OCI-LY7 (cell line): Measurements from ENCODE around the gene PHF23. TPM values are rescaled to one million over a fixed set of nuclear protein-coding genes. Genes with fewer than 3 reads are reported as not detected.

Source experiments
- BruUV-seq: library from RNA; stranded (reverse); fragments of 400-500 nt; replicated peaks from 2 replicates; lab custom pipeline; 2021; lab: Mats Ljungman, UMichigan
- CTCF ChIA-PET: fragments of 300-600 bp; sonication (Branson Sonifier 250); formaldehyde crosslinking; loops from one replicate; lab custom pipeline; 2022; ENCODE audit warnings: antibody characterized with exemption; ENCODE audit not compliant: unreplicated experiment; lab: Charles Lee
- POLR2A ChIA-PET: fragments of 300-600 bp; sonication (Branson Sonifier 250); formaldehyde crosslinking; loops from one replicate; lab custom pipeline; 2022; ENCODE audit warnings: antibody characterized with exemption; lab: Charles Lee
- DNase-seq: peaks from one replicate; pipeline ENCODE4 v3.0.0-alpha.2; 2015; ENCODE audit warnings: low spot score
- H2AFZ ChIP-seq: fragments of 200-600 bp; sonication (generic), shearing (Covaris generic); 2 replicates; pipeline ENCODE4 v1.6.1; 2014; ENCODE audit warnings: mild to moderate bottlenecking, antibody characterized with exemption, low read length, moderate library complexity
- H3K27ac ChIP-seq: fragments of 200-600 bp; sonication (generic); 2 replicates; pipeline ENCODE4 v1.5.1; 2014; ENCODE audit warnings: mixed run types, low read depth, mild to moderate bottlenecking, moderate library complexity, low read length, inconsistent platforms; ENCODE audit not compliant: poor library complexity, severe bottlenecking
- H3K36me3 ChIP-seq: fragments of 200-600 bp; sonication (generic); 2 replicates; pipeline ENCODE4 v1.6.1; 2014; ENCODE audit warnings: mild to moderate bottlenecking, antibody characterized with exemption, low read length, moderate library complexity, mixed read lengths; ENCODE audit not compliant: insufficient read depth
- H3K4me1 ChIP-seq: fragments of 200-600 bp; sonication (generic); 2 replicates; pipeline ENCODE4 v1.5.1; 2014; ENCODE audit warnings: mild to moderate bottlenecking, low read length; ENCODE audit not compliant: insufficient read depth, poor library complexity, severe bottlenecking
- H3K4me2 ChIP-seq: fragments of 200-600 bp; sonication (generic); 2 replicates; pipeline ENCODE4 v1.6.1; 2014; ENCODE audit warnings: mild to moderate bottlenecking, low read length
- H3K4me3 ChIP-seq: fragments of 200-600 bp; sonication (generic); 2 replicates; pipeline ENCODE4 v1.5.1; 2014; ENCODE audit warnings: mild to moderate bottlenecking, low read depth, low read length; ENCODE audit not compliant: poor library complexity, severe bottlenecking
- H3K79me2 ChIP-seq: fragments of 200-600 bp; sonication (generic); 2 replicates; pipeline ENCODE4 v1.6.1; 2016; ENCODE audit warnings: low read depth, mild to moderate bottlenecking, low read length, moderate library complexity, mixed read lengths; ENCODE audit not compliant: insufficient read depth
- H3K9me2 ChIP-seq: fragments of 200-600 bp; sonication (generic); 2 replicates; pipeline ENCODE4 v1.6.1; 2016; ENCODE audit warnings: mild to moderate bottlenecking, low read length, mixed read lengths; ENCODE audit not compliant: insufficient read depth
- H3K9me3 ChIP-seq: fragments of 200-600 bp; sonication (generic); 2 replicates; pipeline ENCODE4 v1.6.1; 2014; ENCODE audit warnings: mild to moderate bottlenecking, mixed run types, low read length, mixed read lengths
- H4K20me1 ChIP-seq: fragments of 200-600 bp; sonication (generic); 2 replicates; pipeline ENCODE4 v1.6.1; 2014; ENCODE audit warnings: mild to moderate bottlenecking, antibody characterized with exemption, low read length, moderate library complexity, mixed read lengths; ENCODE audit not compliant: insufficient read depth
- CTCF ChIP-seq: fragments of 200-600 bp; sonication (generic); conservative IDR thresholded peaks from 2 replicates; pipeline ENCODE4 v1.5.1; 2014; ENCODE audit warnings: mild to moderate bottlenecking, antibody characterized with exemption, low read length, moderate library complexity, mixed read lengths
- EZH2phosphoT487 ChIP-seq: fragments of 200-600 bp; sonication (generic); IDR thresholded peaks from 2 replicates; pipeline ENCODE4 v1.6.1; 2018; ENCODE audit warnings: low read depth, borderline replicate concordance, mild to moderate bottlenecking, mixed run types, antibody characterized with exemption, low read length, moderate library complexity, mixed read lengths
- intact Hi-C: fragments of 100-400 bp; cut with micrococcal nuclease; formaldehyde crosslinking; loops from one replicate; pipeline ENCODE4 v1.10.0; 2022; ENCODE audit not compliant: unreplicated experiment
- total RNA-seq, 2 experiments: library from RNA; depleted of rRNA in 1 of 2; stranded (reverse); fragments of >200 nt in 1 of 2; shearing (Covaris generic) in 1 of 2; gene quantifications; 2 replicates each; pipeline ENCODE4 v1.2.3, GENCODE V29; 2014 to 2022

Gene PHF23
- total RNA-seq, 2 experiments from 2014 or later, result 43.3 to 47.7 TPM

- DNase-seq, result peak; percentile 92
- H3K9me3 ChIP-seq, result no peaks in the 10 kb centered on the region
- H2AFZ ChIP-seq, result peak overlapping the region; percentile 85; the same call in 1 of the 2 replicates
- H3K79me2 ChIP-seq, result no peaks in the 10 kb centered on the region
- peak overlapping the region; percentile 88 for H3K4me2 ChIP-seq
- no TSS peak for BruUV-seq
- TF ChIP-seq EZH2phosphoT487 (no peak), CTCF (peak; percentile 96)
- no peaks in the 10 kb centered on the region for H4K20me1 ChIP-seq
- no peaks in the 10 kb centered on the region for H3K9me2 ChIP-seq
- peak overlapping the region; percentile 59 for H3K4me3 ChIP-seq
- intact Hi-C loops, result loop anchor here (1.0 to 2.0 kb wide), 5 partner anchors 16 to 235 kb away; partner anchors contain the start of genes ACAP1, KCTD11 and TMEM102
- ChIA-PET POLR2A (interaction anchor here (0.6 to 1.3 kb wide), 3 partner anchors 11 to 24 kb away, joined by 3 to 5 read pairs (median 3); no protein-coding TSS in a partner anchor), CTCF (interaction anchor here (0.5 to 1.0 kb wide), 3 partner anchors 16 to 203 kb away, joined by 3 to 4 read pairs (median 4); partner anchors contain the start of gene POLR2A)
- H3K27ac ChIP-seq, result peak overlapping the region; percentile 57
- H3K36me3 ChIP-seq, result no peaks in the 10 kb centered on the region
- peaks cover 32% of the 10 kb centered on the region for H3K4me1 ChIP-seq
Measured at GRCh38 chr17:7280519-7281073, 41.3 kb upstream of the PHF23 start.

GRCh38 chr17:7279448-7279847 lies 40.2 kb upstream of the PHF23 start:
- H3K36me3 ChIP-seq, result no peaks in the 10 kb centered on the region
- intact Hi-C loops, result no loop called here
- H2AFZ ChIP-seq, result no peak overlapping the region
- BruUV-seq, result no TSS peak
- ChIA-PET CTCF (no interaction called here), POLR2A (no interaction called here)
- no peaks in the 10 kb centered on the region for H4K20me1 ChIP-seq
- H3K9me3 ChIP-seq, result no peaks in the 10 kb centered on the region
- no peak overlapping the region for H3K27ac ChIP-seq
- H3K4me2 ChIP-seq, result no peak overlapping the region
- TF ChIP-seq CTCF (no peak), EZH2phosphoT487 (no peak)
- H3K79me2 ChIP-seq, result no peaks in the 10 kb centered on the region
- no peaks in the 10 kb centered on the region for H3K9me2 ChIP-seq
- no peak for DNase-seq
- no peak overlapping the region for H3K4me3 ChIP-seq
- peaks cover 32% of the 10 kb centered on the region for H3K4me1 ChIP-seq

- no peaks in the 10 kb centered on the region for H3K79me2 ChIP-seq
- no peaks in the 10 kb centered on the region for H3K9me3 ChIP-seq
- intact Hi-C loops, result no loop called here
- no peak overlapping the region for H2AFZ ChIP-seq
- BruUV-seq, result no TSS peak
- H3K36me3 ChIP-seq, result no peaks in the 10 kb centered on the region
- TF ChIP-seq EZH2phosphoT487 (no peak), CTCF (no peak)
- CTCF ChIA-PET, result no interaction called here
- H3K9me2 ChIP-seq, result no peaks in the 10 kb centered on the region
- no peak overlapping the region for H3K4me2 ChIP-seq
- no peak for DNase-seq
- peaks cover 17% of the 10 kb centered on the region for H3K4me1 ChIP-seq
- H3K4me3 ChIP-seq, result no peak overlapping the region
- POLR2A ChIA-PET, result interaction anchor here (0.7 to 1.2 kb wide), 2 partner anchors 30 to 94 kb away, joined by 3 to 4 read pairs; no protein-coding TSS in a partner anchor
- H3K27ac ChIP-seq, result no peak overlapping the region
- H4K20me1 ChIP-seq, result no peaks in the 10 kb centered on the region
Measured at GRCh38 chr17:7266784-7267183, 27.5 kb upstream of the PHF23 start.
